Measurements from ENCODE around the gene ELOVL6.

GRCh38 chr4:110074570-110074969, 123.8 kb downstream of the ELOVL6 start:
- TF ChIP-seq CTCF (IDR thresholded peaks at IDR 0.05) (no peak), POLR2A (IDR thresholded peaks at IDR 0.05) (no peak)

Measured in testis (tissue), 2 donors.